Loucy (cell line): Measurements from ENCODE around the gene MAFB.

ENCODE experiments used
- EZH2phosphoT487 ChIP-seq: fragments of 200-600 bp; IDR thresholded peaks from 2 replicates; pipeline ENCODE4 v1.6.1; 2018; ENCODE audit warnings: antibody characterized with exemption, mild to moderate bottlenecking, moderate library complexity, borderline replicate concordance
- TF ChIP-seq, protein P1 (sequence below): fragments of 200-600 bp; sonication (generic); conservative IDR thresholded peaks from 2 replicates; pipeline ENCODE4 v1.5.1; 2014; ENCODE audit warnings: mild to moderate bottlenecking, antibody characterized with exemption, low read length

DNA sequence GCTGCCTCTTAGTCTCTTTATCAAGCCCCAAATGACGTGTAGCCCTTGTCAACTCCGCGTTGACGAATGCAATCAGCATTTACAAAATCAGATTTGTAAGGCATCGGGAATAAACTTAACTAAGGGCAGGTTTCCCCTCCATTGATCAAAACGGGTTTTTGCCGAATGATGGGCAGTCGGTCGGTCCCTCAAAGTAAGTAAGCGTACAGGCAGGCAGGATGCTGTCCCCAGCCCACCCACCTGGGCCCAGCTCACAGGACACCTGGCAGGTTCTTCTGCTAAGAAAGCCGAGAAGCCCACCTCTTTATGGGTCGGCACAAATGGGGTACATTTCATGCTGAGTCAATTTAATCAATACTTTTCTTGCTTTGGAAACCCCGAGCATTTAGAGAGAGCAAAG, 22.0 kb upstream of the MAFB start:
- TF ChIP-seq, protein P1, sequence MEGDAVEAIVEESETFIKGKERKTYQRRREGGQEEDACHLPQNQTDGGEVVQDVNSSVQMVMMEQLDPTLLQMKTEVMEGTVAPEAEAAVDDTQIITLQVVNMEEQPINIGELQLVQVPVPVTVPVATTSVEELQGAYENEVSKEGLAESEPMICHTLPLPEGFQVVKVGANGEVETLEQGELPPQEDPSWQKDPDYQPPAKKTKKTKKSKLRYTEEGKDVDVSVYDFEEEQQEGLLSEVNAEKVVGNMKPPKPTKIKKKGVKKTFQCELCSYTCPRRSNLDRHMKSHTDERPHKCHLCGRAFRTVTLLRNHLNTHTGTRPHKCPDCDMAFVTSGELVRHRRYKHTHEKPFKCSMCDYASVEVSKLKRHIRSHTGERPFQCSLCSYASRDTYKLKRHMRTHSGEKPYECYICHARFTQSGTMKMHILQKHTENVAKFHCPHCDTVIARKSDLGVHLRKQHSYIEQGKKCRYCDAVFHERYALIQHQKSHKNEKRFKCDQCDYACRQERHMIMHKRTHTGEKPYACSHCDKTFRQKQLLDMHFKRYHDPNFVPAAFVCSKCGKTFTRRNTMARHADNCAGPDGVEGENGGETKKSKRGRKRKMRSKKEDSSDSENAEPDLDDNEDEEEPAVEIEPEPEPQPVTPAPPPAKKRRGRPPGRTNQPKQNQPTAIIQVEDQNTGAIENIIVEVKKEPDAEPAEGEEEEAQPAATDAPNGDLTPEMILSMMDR = no peak
- TF ChIP-seq EZH2phosphoT487 = no peak
